Epidermal melanocyte (primary cell): ENCODE data around the gene ZNF627.
"Not testable (repeated sequence)": the region's sequence is repeated elsewhere in the genome, so short reads cannot be mapped to it uniquely, and the experiment has no call there.

ENCODE experiments used
- DNase-seq: peaks from one replicate; pipeline ENCODE4 v3.0.0; 2011; ENCODE audit warnings: low spot score; ENCODE audit not compliant: insufficient read length

Gene ZNF627

GRCh38 chr19:11597202-11598102, at the start of gene ZNF627:
Gene ZNF627 (plus strand): TSS chr19:11597483. CDS start chr19:11597628, 145 bp downstream.
- peak; percentile 99 for DNase-seq

- DNase-seq, result no peak
Measured at GRCh38 chr19:11547929-11548700, 49.2 kb upstream of the ZNF627 start.

GRCh38 chr19:11549386-11549953, 47.8 kb upstream of the ZNF627 start:
- no peak for DNase-seq

- DNase-seq, result no peak
Measured at GRCh38 chr19:11550265-11550664, 47.0 kb upstream of the ZNF627 start.

- no peak for DNase-seq
Measured at GRCh38 chr19:11551603-11552235, 45.6 kb upstream of the ZNF627 start.

GRCh38 chr19:11552666-11553372, 44.5 kb upstream of the ZNF627 start:
- no peak for DNase-seq

- no peak for DNase-seq
Measured at GRCh38 chr19:11554160-11554559, 43.1 kb upstream of the ZNF627 start.

GRCh38 chr19:11555246-11555645, 42.0 kb upstream of the ZNF627 start:
- no peak for DNase-seq

GRCh38 chr19:11556634-11557420, 40.5 kb upstream of the ZNF627 start:
- no peak for DNase-seq

- peak; percentile 99 for DNase-seq
Measured at GRCh38 chr19:11558881-11559828, 38.1 kb upstream of the ZNF627 start, which contains the start of gene ELOF1. Gene ELOF1 (minus strand): TSS chr19:11559230. CDS start chr19:11554347, 4,883 bp downstream.

- peak; percentile 67 for DNase-seq
Measured at GRCh38 chr19:11560404-11561051, 36.8 kb upstream of the ZNF627 start.

- no peak for DNase-seq
Measured at GRCh38 chr19:11563532-11563931, 33.8 kb upstream of the ZNF627 start.

- not testable (repeated sequence) for DNase-seq
Measured at GRCh38 chr19:11564082-11564807, 33.0 kb upstream of the ZNF627 start.

GRCh38 chr19:11565649-11565980, 31.7 kb upstream of the ZNF627 start:
- not testable (repeated sequence) for DNase-seq

GRCh38 chr19:11566164-11566563, 31.1 kb upstream of the ZNF627 start:
- DNase-seq, result no peak

- DNase-seq, result no peak
Measured at GRCh38 chr19:11570039-11570462, 27.2 kb upstream of the ZNF627 start.

GRCh38 chr19:11573354-11573753, 23.9 kb upstream of the ZNF627 start:
- DNase-seq, result not testable (repeated sequence)

GRCh38 chr19:11573763-11574162, 23.5 kb upstream of the ZNF627 start:
- not testable (repeated sequence) for DNase-seq
